Trophoblast cell (in vitro differentiated cells and primary cell): Measurements from ENCODE around the gene FAM174B.

Experiments
- DNase-seq, 2 donors: peaks; one replicate each; pipeline ENCODE4 v3.0.0-alpha.2; 2016
- H2AFZ ChIP-seq: 2 replicates; pipeline ENCODE4 v1.6.1; 2013; ENCODE audit warnings: low read length, moderate library complexity, mild to moderate bottlenecking; ENCODE audit not compliant: insufficient read depth, poor library complexity
- H2AK5ac ChIP-seq: 2 replicates; pipeline ENCODE4 v1.6.1; 2013; ENCODE audit warnings: mild to moderate bottlenecking, low read length
- H2BK120ac ChIP-seq: 2 replicates; pipeline ENCODE4 v1.6.1; 2013; ENCODE audit warnings: low read length, mild to moderate bottlenecking, moderate library complexity; ENCODE audit not compliant: insufficient read depth, poor library complexity
- H2BK12ac ChIP-seq: 2 replicates; pipeline ENCODE4 v1.6.1; 2013; ENCODE audit warnings: mild to moderate bottlenecking, low read length, moderate library complexity
- H2BK5ac ChIP-seq: 2 replicates; pipeline ENCODE4 v1.6.1; 2013; ENCODE audit warnings: low read length, low read depth, moderate library complexity, mild to moderate bottlenecking; ENCODE audit not compliant: poor library complexity
- H3K14ac ChIP-seq: 2 replicates; pipeline ENCODE4 v1.6.1; 2013; ENCODE audit warnings: mild to moderate bottlenecking, low read length
- H3K18ac ChIP-seq: 2 replicates; pipeline ENCODE4 v1.6.1; 2013; ENCODE audit warnings: mild to moderate bottlenecking, low read length
- H3K23ac ChIP-seq: 2 replicates; pipeline ENCODE4 v1.6.1; 2013; ENCODE audit warnings: low read length
- H3K27ac ChIP-seq: 2 replicates; pipeline ENCODE4 v1.5.1; 2013; ENCODE audit warnings: low read depth, mild to moderate bottlenecking, inconsistent platforms, low read length, moderate library complexity
- H3K27me3 ChIP-seq: 2 replicates; pipeline ENCODE4 v1.6.1; 2013; ENCODE audit warnings: inconsistent platforms, mild to moderate bottlenecking, low read length, moderate library complexity; ENCODE audit not compliant: insufficient read depth
- H3K36me3 ChIP-seq, 2 experiments: 1 replicate in 1 of 2; 2 replicates in 1 of 2; pipeline ENCODE4 v1.6.1; 2013; ENCODE audit warnings: low read length in 2 of 2, mild to moderate bottlenecking in 2 of 2, moderate library complexity in 1 of 2; ENCODE audit not compliant: insufficient read depth in 2 of 2, control insufficient read depth in 1 of 2
- H3K4ac ChIP-seq: 2 replicates; pipeline ENCODE4 v1.6.1; 2013; ENCODE audit warnings: low read depth, mild to moderate bottlenecking, low read length, moderate library complexity
- H3K4me1 ChIP-seq, 2 experiments: 1 replicate in 1 of 2; 2 replicates in 1 of 2; pipeline ENCODE4 v1.6.1; 2013; ENCODE audit warnings: low read length in 2 of 2, mild to moderate bottlenecking in 2 of 2, moderate library complexity in 1 of 2; ENCODE audit not compliant: insufficient read depth in 2 of 2, control insufficient read depth in 1 of 2
- H3K4me2 ChIP-seq: 2 replicates; pipeline ENCODE4 v1.6.1; 2013; ENCODE audit warnings: inconsistent platforms, mild to moderate bottlenecking, low read length, moderate library complexity
- H3K4me3 ChIP-seq: 2 replicates; pipeline ENCODE4 v1.5.1; 2013; ENCODE audit warnings: mild to moderate bottlenecking, low read depth, low read length, inconsistent platforms
- H3K79me1 ChIP-seq: one replicate; pipeline ENCODE4 v1.6.1; 2013; ENCODE audit warnings: low read length
- H3K79me2 ChIP-seq: 2 replicates; pipeline ENCODE4 v1.6.1; 2013; ENCODE audit warnings: low read length, mild to moderate bottlenecking; ENCODE audit not compliant: control insufficient read depth, insufficient read depth, poor library complexity
- H3K9ac ChIP-seq: 2 replicates; pipeline ENCODE4 v1.6.1; 2013; ENCODE audit warnings: mild to moderate bottlenecking, low read length
- H3K9me3 ChIP-seq: 2 replicates; pipeline ENCODE4 v1.6.1; 2013; ENCODE audit warnings: low read depth, mild to moderate bottlenecking, control low read depth, inconsistent platforms, low read length; ENCODE audit not compliant: insufficient read depth
- H4K12ac ChIP-seq: 2 replicates; pipeline ENCODE4 v1.6.1; 2013; ENCODE audit warnings: low read depth, mild to moderate bottlenecking, low read length, moderate library complexity
- H4K8ac ChIP-seq: 2 replicates; pipeline ENCODE4 v1.6.1; 2013; ENCODE audit warnings: low read depth, mild to moderate bottlenecking, low read length, moderate library complexity
- H4K91ac ChIP-seq: one replicate; pipeline ENCODE4 v1.6.1; 2013; ENCODE audit warnings: low read depth, mild to moderate bottlenecking, low read length, moderate library complexity
- WGBS: extraction: QIAGEN DNeasy Blood & Tissue Kit; methylation state at CpG from one replicate; pipeline ENCODE4 v1.1.7; 2013; ENCODE audit warnings: missing lambda C conversion rate; ENCODE audit not compliant: insufficient read length, insufficient coverage; ENCODE audit errors: extremely low coverage; 5-methylcytosine and 5-hydroxymethylcytosine counted together

Gene FAM174B

DNA sequence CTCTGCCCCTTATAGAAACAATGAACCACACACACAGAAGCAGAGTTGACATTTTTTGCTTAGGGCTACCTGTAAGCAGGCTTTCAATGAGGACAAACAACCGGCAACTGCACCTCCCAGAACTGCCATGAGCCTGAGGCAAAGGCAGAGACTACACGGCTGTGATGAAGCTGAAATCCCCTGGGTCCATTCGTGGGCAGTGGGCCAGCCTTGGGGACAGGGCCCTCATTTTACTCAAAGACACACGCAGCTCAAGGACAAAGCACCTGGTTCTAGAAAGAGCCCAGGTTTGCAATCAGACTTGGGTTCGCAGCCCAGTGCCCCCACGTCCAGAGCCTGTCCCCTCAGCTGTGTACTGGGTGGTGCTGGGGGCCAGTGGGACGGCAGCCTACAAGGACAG lies 17.9 kb downstream of the FAM174B start:
- Histone ChIP-seq H2AFZ (no peak overlapping the region), H4K8ac (no peak overlapping the region), H3K9me3 (no peaks in the 10 kb centered on the region), H2BK5ac (no peak overlapping the region), H4K12ac (no peak overlapping the region), H3K4ac (no peak overlapping the region), H4K91ac (no peak overlapping the region), H2BK120ac (no peak overlapping the region), H2BK12ac (no peak overlapping the region), H2AK5ac (no peak overlapping the region), H3K4me2 (no peak overlapping the region), H3K4me1 (peaks cover 3% of the 10 kb centered on the region in 2 experiments), H3K23ac (no peak overlapping the region), H3K9ac (no peak overlapping the region), H3K4me3 (no peak overlapping the region), H3K36me3 (no peaks in the 10 kb centered on the region), H3K18ac (no peak overlapping the region), H3K79me1 (no peaks in the 10 kb centered on the region), H3K27me3 (no peaks in the 10 kb centered on the region), H3K14ac (no peak overlapping the region), H3K27ac (no peak overlapping the region), H3K79me2 (no peaks in the 10 kb centered on the region)
- DNase-seq: no peak
- WGBS: no CpG with 5 or more reads among the region's 7 CpGs

- Histone ChIP-seq H4K91ac (no peak overlapping the region), H3K4me3 (peak overlapping the region; percentile 6), H3K27me3 (no peaks in the 10 kb centered on the region), H3K36me3 (no peaks in the 10 kb centered on the region), H3K4ac (no peak overlapping the region), H3K4me2 (no peak overlapping the region), H3K79me1 (no peaks in the 10 kb centered on the region), H3K9me3 (no peaks in the 10 kb centered on the region), H3K4me1 (peaks cover 3% of the 10 kb centered on the region in 2 experiments), H3K9ac (no peak overlapping the region), H3K18ac (no peak overlapping the region), H2BK120ac (no peak overlapping the region), H2AFZ (no peak overlapping the region), H2AK5ac (no peak overlapping the region), H4K8ac (no peak overlapping the region), H3K14ac (no peak overlapping the region), H4K12ac (no peak overlapping the region), H2BK5ac (no peak overlapping the region), H3K79me2 (no peaks in the 10 kb centered on the region), H2BK12ac (no peak overlapping the region), H3K23ac (no peak overlapping the region), H3K27ac (no peak overlapping the region)
- peak; percentile 71 to 74 for DNase-seq
- WGBS: no CpG with 5 or more reads among the region's 6 CpGs
These were observed 18.6 kb downstream of the FAM174B start for GRCh38 chr15:92636908-92637481.

DNA sequence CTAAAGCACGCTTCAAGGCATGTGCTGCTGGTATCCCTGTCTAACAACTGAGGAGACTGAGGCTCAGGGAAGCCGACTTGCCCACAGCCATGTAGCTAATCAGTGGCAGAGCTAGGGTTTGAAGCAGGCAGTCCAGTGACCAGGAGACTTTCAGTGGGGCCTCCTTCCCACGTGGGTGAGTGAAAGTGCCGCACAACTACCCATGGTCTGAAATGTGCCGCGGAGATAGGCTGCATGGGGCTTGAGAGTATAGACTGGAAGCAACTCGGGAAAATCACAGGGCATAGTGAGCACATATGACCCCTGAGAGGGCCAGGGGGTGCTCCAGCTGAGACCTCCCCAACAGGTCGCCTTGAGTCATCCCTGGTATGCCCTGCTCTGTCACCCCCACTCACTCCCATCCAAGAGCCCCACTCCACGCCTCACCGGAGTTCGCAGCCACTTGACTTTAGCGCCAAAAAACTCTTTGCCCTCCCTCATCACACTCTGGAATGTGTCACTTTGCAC lies 19.1 kb downstream of the FAM174B start:
- Histone ChIP-seq H3K18ac (no peak overlapping the region), H3K79me2 (no peaks in the 10 kb centered on the region), H3K14ac (no peak overlapping the region), H3K23ac (no peak overlapping the region), H3K9ac (no peak overlapping the region), H4K12ac (no peak overlapping the region), H3K79me1 (no peaks in the 10 kb centered on the region), H3K4me2 (no peak overlapping the region), H2AFZ (no peak overlapping the region), H3K9me3 (no peaks in the 10 kb centered on the region), H3K4ac (no peak overlapping the region), H2BK120ac (no peak overlapping the region), H3K4me1 (peaks cover 3% of the 10 kb centered on the region in 2 experiments), H2BK5ac (no peak overlapping the region), H4K8ac (no peak overlapping the region), H2BK12ac (no peak overlapping the region), H3K27me3 (no peaks in the 10 kb centered on the region), H2AK5ac (no peak overlapping the region), H3K4me3 (no peak overlapping the region), H3K36me3 (no peaks in the 10 kb centered on the region), H4K91ac (no peak overlapping the region), H3K27ac (no peak overlapping the region)
- WGBS: no CpG with 5 or more reads among the region's 12 CpGs
- DNase-seq: peak in 1 of 2 donors; percentile 61

GRCh38 chr15:92634671-92635201 lies 20.8 kb downstream of the FAM174B start:
- Histone ChIP-seq H3K79me2 (no peaks in the 10 kb centered on the region), H2BK5ac (no peak overlapping the region), H3K4me2 (no peak overlapping the region), H2AFZ (no peak overlapping the region), H3K9ac (no peak overlapping the region), H3K23ac (no peak overlapping the region), H3K79me1 (no peaks in the 10 kb centered on the region), H3K18ac (no peak overlapping the region), H3K27ac (no peak overlapping the region), H3K4me1 (peaks cover 3% of the 10 kb centered on the region in 2 experiments), H3K4ac (no peak overlapping the region), H3K4me3 (no peak overlapping the region), H3K27me3 (no peaks in the 10 kb centered on the region), H2BK12ac (no peak overlapping the region), H4K12ac (no peak overlapping the region), H3K9me3 (no peaks in the 10 kb centered on the region), H2BK120ac (no peak overlapping the region), H4K8ac (no peak overlapping the region), H4K91ac (no peak overlapping the region), H2AK5ac (no peak overlapping the region), H3K14ac (no peak overlapping the region), H3K36me3 (no peaks in the 10 kb centered on the region)
- DNase-seq: no peak
- no CpG with 5 or more reads among the region's 7 CpGs for WGBS
